ENCODE measurements around the gene DNAAF8. TPM values are rescaled to one million over a fixed set of nuclear protein-coding genes. Genes with fewer than 3 reads are reported as not detected.

DNAAF8 gene
- total RNA-seq, 4 donors from 2014 or later, result 0.31 to 1.1 (median 0.87) TPM

GRCh38 chr16:4766875-4767628 is 32.7 kb downstream of the DNAAF8 start, which contains the start of gene ZNF500:
TSS of gene ZNF500 (minus strand) at chr16:4767162. CDS start at chr16:4765978, 1,184 bp downstream.
- DNase-seq (ENCODE audit: low spot score) (peak; percentile 99), ATAC-seq (ENCODE audit: low FRiP score) (peak; percentile 97)
- TF ChIP-seq CTCF (IDR thresholded peaks at IDR 0.05), result no peak

DNA sequence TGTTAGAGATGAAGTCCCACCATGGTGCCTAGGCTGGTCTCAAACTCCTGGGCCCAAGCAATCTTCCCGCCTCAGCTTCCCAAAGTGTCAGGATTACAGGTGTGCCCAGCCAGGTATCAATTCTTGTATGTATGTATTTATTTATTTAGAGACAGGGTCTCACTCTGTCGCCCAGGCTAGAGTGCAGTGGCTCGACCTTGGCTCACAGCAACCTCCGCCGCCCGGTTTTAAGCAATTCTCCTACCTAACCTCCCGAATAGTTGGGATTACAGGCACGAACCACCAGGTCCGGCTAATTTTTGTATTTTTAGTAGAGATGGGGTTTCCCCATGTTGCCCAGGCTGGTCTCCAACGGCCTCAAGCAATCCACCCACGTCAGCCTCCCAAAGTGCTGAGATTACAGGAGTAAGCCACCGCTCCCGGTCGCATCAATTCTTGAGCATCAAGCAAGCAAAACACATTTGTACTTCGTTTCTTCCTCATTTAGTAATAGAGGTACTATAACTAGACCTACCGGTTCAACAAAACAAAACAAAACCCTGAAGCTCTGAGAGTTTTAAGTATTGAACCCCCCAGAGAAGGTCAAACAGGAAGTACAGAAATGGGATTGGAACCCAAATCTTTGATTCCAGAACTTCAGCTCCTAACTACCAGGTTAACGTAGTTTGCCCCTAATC is 33.7 kb downstream of the DNAAF8 start:
- ATAC-seq (ENCODE audit: low FRiP score), result no peak
- no peak for TF ChIP-seq CTCF (IDR thresholded peaks at IDR 0.05)
- DNase-seq (ENCODE audit: low spot score), result no peak

DNA sequence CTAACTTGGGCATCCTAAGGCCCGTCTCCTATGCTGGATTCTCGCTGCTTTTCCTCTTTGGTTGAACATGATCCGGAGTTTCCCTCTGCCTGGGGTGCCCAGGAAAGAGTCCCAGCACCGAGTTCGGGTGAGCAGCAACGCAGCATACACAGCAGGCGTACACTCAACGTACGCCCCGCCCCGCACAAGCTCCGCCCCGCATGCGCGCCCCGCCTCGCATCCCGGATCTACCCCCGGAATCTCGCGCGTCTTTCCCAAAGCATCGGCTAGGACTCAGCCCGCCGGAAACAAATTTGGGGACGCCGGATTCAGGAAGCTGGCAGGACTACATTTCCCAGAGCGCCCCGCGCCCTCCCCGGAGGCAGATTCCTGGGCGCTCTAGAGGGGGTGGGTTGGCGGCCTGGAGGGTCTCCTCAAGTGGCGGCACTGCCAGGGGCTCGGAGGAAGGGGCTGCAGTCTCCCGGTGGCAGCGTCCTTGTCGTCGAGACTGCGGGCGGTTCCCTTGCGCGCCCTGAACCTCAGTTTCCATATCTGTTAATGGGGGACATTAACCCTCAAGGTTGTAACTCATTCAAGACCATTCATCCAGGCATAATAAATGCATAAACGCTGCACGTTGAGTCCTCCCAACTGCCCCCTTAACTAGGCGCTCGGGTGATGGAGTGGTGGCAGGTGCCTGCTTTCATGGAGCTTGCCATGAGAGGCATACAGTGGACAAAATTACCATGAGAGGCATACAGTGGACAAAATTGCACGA is 34.4 kb downstream of the DNAAF8 start:
- peak; percentile 93 for ATAC-seq (ENCODE audit: low FRiP score)
- DNase-seq (ENCODE audit: low spot score), result peak; percentile 94
- no peak for TF ChIP-seq CTCF (IDR thresholded peaks at IDR 0.05)

- no peak for DNase-seq (ENCODE audit: low spot score)
- no peak for TF ChIP-seq CTCF (IDR thresholded peaks at IDR 0.05)
- no peak for ATAC-seq (ENCODE audit: low FRiP score)
Measured at GRCh38 chr16:4769306-4769638, 34.9 kb downstream of the DNAAF8 start.

DNA sequence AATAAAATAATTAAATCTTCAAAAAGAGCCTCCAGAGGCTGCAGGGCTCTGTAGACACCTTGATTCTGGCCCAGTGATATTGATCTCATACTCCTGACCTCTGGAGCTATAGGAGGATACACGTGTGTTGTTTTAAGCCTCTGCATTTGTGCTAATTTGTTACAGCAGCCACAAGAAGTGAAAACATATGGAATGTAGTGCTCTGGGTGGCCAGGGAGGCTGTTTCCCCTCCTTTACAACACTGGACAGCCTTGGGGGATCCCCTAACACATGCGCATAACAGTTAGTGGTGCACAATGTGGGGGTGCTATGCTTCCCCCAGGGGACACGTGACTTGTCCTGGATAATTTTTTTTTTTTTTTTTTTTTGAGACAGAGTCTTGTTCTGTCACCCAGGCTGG is 37.3 kb downstream of the DNAAF8 start:
- no peak for ATAC-seq (ENCODE audit: low FRiP score)
- DNase-seq (ENCODE audit: low spot score), result no peak
- TF ChIP-seq CTCF (IDR thresholded peaks at IDR 0.05), result no peak

GRCh38 chr16:4772351-4772750 is 38.0 kb downstream of the DNAAF8 start:
- TF ChIP-seq CTCF (IDR thresholded peaks at IDR 0.05), result no peak
- DNase-seq (ENCODE audit: low spot score) (no peak), ATAC-seq (ENCODE audit: low FRiP score) (no peak)

Measured in omental fat pad (tissue), 4 donors.